Brain microvascular endothelial cell (primary cell): ENCODE measurements around the gene UBXN1.
"Not testable (repeated sequence)": the region's sequence is repeated elsewhere in the genome, so short reads cannot be mapped to it uniquely, and the experiment has no call there.

Experiments used
- DNase-seq: peaks from one replicate; pipeline ENCODE4 v3.0.0-alpha.2; 2020
- H3K27ac ChIP-seq: fragments of 250-450 bp; sonication (Bioruptor Pico); 2 replicates; pipeline ENCODE4 v1.5.1; 2020; ENCODE audit warnings: mild to moderate bottlenecking, moderate library complexity
- H3K27me3 ChIP-seq: fragments of 250-450 bp; sonication (Bioruptor Pico); replicated peaks from 2 replicates; pipeline ENCODE4 v1.5.1; 2020; ENCODE audit warnings: mild to moderate bottlenecking
- H3K36me3 ChIP-seq: fragments of 250-450 bp; sonication (Bioruptor Pico); replicated peaks from 2 replicates; pipeline ENCODE4 v1.5.1; 2020; ENCODE audit warnings: mild to moderate bottlenecking
- H3K4me3 ChIP-seq: 2 replicates; pipeline ENCODE4 v1.5.1; 2011; ENCODE audit warnings: low read depth, mild to moderate bottlenecking, control low read depth, low read length, moderate library complexity
- CTCF ChIP-seq: IDR thresholded peaks from 2 replicates; pipeline ENCODE4 v1.5.1; 2011; ENCODE audit warnings: low read depth, mild to moderate bottlenecking, moderate library complexity, low read length, control low read depth, inconsistent platforms; ENCODE audit errors: missing control alignments
- in situ Hi-C: cut with HindIII; loops from 2 replicates; pipeline ENCODE4 v1.10.0; 2017; ENCODE audit warnings: low sequenced_read_pairs, low pct_ligation_motif_present

The UBXN1 gene

GRCh38 chr11:62694455-62695167 is 15.7 kb upstream of the UBXN1 start:
- no peak overlapping the region for H3K4me3 ChIP-seq
- no peaks in the 10 kb centered on the region for H3K27me3 ChIP-seq
- DNase-seq, result peak; percentile 72
- in situ Hi-C loops, result no loop called here
- H3K27ac ChIP-seq, result no peak overlapping the region
- TF ChIP-seq CTCF, result peak; percentile 91
- peaks cover 31% of the 10 kb centered on the region for H3K36me3 ChIP-seq

GRCh38 chr11:62693624-62694023 is 14.8 kb upstream of the UBXN1 start:
- H3K27me3 ChIP-seq, in situ Hi-C loops, DNase-seq, H3K27ac ChIP-seq, H3K4me3 ChIP-seq: not testable (repeated sequence)
- H3K36me3 ChIP-seq, result peaks cover 31% of the 10 kb centered on the region

- in situ Hi-C loops, result no loop called here
- no peak for TF ChIP-seq CTCF
These were observed 10.7 kb upstream of the UBXN1 start, which contains the start of gene LRRN4CL for GRCh38 chr11:62689421-62690183. TSS of gene LRRN4CL (minus strand) at chr11:62689530. CDS start at chr11:62688508, 1,022 bp downstream.

GRCh38 chr11:62688491-62688890 is 9.6 kb upstream of the UBXN1 start:
- Histone ChIP-seq H3K27ac (no peak overlapping the region), H3K4me3 (no peak overlapping the region)
- in situ Hi-C loops, result no loop called here

More at GRCh38 chr11:62689421-62690183, 10.7 kb upstream of the UBXN1 start, which contains the start of gene LRRN4CL:
- DNase-seq, result peak; percentile 37
- Histone ChIP-seq H3K27ac (no peak within 1 kb of the TSS), H3K36me3 (peaks cover 31% of the 10 kb centered on the region), H3K27me3 (no peaks in the 10 kb centered on the region), H3K4me3 (no peak within 1 kb of the TSS)

GRCh38 chr11:62687508-62688396 is 8.9 kb upstream of the UBXN1 start:
- DNase-seq, result no peak
- no peak overlapping the region for H3K27ac ChIP-seq
- no peak for TF ChIP-seq CTCF
- H3K27me3 ChIP-seq, result no peaks in the 10 kb centered on the region
- in situ Hi-C loops, result no loop called here
- peaks cover 21% of the 10 kb centered on the region for H3K36me3 ChIP-seq
- H3K4me3 ChIP-seq, result peak overlapping the region; percentile 22

More at GRCh38 chr11:62688491-62688890, 9.6 kb upstream of the UBXN1 start:
- peaks cover 28% of the 10 kb centered on the region for H3K36me3 ChIP-seq
- no peak for DNase-seq
- TF ChIP-seq CTCF, result no peak
- no peaks in the 10 kb centered on the region for H3K27me3 ChIP-seq
